GM18868 (cell line): ENCODE data around the gene UBE2H.

Experiments
- ATAC-seq: cut with Tn5 transposase; IDR thresholded peaks from one replicate; pipeline ENCODE4 v1.9.1; 2021; ENCODE audit warnings: mild to moderate bottlenecking, moderate library complexity; ENCODE audit not compliant: unreplicated experiment

UBE2H gene

DNA sequence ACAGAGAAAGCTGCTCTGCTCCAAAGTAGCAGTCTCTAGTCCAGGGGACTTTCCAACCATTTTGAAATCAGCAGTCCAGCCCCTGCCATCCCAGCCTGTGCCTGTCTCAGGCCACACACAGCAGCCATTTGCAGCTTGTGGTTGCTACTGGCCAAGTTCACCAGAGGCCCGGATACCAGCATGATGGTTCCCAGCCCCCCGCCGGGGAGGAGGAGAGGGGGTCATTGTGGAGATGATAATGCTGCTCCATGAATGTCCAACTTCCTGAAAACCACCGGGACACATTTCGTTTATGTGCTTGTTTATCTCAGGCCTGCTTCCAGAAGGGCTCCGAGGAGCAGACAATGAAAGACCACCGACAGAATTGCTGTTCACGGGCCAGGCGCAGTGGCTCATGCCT lies 160.0 kb downstream of the UBE2H start:
- no peak for ATAC-seq

- no peak for ATAC-seq
These were observed 162.6 kb downstream of the UBE2H start for GRCh38 chr7:129790136-129790535.

DNA sequence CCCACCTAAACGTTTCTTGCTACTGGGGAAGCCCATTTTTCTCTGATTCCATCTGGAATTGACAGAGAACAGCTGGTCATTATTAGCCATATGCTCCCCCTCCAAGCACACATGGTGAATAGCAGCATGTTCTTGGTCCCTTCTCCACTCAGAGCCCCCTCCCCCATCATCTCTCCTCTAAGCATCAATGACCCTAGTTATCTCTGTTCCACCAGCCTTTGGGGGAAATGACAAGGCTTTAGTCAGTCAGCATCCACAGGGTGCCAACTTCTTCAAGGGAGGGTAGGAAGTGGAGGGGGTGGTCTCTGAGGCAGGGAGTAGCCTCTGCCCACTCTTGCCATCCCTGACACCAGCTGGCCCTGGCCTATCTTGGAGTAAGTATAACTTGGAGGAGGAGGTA lies 163.1 kb downstream of the UBE2H start:
- ATAC-seq = no peak

- no peak for ATAC-seq
These were observed 163.8 kb downstream of the UBE2H start for GRCh38 chr7:129789000-129789399.

GRCh38 chr7:129786825-129787563 lies 165.8 kb downstream of the UBE2H start:
- no peak for ATAC-seq

GRCh38 chr7:129785685-129786514 lies 166.9 kb downstream of the UBE2H start:
- no peak for ATAC-seq

DNA sequence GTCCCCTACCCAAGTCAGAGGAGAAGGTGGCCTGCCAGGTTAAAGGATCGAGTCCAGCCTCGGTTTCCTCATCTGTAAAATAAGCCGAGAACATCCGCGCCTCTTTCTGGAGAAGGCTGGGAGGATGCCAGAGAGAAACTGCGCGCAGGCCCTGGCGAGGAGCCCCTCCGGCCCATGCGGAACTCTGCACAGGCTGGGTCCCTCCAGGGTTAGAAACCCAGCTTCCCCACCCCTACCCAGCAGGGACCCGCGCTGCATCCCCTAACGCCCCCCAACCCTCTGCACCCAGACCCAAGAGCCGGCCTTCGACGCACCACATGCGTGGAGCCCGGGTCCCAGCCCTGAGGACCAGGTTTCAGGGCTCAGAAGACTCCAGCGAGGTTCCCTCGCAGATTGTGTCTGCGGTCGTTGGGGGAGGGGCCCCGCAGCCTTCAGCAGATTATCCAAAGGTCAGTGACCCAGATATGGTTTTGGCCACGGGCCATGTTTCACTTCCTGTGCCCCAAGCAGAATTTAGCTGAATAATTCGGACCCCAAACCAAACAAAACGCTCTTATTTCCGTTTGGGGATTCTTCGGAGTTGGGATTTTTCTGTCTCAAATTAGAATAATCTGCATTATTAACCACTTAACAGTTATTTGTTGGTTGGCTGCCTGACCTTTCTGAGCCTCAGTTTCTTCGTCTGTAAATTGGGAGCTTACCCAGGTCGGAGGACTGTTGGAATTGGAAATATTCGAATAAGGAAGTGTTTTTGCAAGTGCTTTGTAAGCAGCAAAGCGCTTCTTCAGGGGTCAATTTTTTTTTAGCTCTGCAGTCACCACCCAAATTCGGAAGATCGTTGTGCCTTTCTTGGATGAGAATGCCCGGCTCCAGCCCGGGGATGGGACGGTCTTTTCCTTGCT lies 167.7 kb downstream of the UBE2H start:
- ATAC-seq = no peak

DNA sequence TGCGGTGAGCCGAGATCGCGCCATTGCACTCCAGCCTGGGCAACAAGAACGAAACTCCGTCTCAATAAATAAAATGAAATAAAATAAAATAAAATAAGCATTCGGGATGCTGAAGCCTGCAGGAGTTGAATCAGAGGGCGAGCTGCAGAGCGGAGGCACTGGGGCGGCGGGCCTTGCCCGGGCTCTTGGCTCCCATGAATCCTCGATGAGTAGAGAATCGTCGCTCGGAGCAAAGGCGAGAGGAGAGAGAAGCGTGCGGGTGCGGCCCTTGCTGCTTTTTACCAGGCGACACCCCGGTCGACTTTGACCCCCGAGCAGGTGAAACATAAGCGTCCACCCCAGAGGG lies 168.3 kb downstream of the UBE2H start:
- ATAC-seq = no peak

GRCh38 chr7:129783584-129783919 lies 169.2 kb downstream of the UBE2H start:
- ATAC-seq = no peak

DNA sequence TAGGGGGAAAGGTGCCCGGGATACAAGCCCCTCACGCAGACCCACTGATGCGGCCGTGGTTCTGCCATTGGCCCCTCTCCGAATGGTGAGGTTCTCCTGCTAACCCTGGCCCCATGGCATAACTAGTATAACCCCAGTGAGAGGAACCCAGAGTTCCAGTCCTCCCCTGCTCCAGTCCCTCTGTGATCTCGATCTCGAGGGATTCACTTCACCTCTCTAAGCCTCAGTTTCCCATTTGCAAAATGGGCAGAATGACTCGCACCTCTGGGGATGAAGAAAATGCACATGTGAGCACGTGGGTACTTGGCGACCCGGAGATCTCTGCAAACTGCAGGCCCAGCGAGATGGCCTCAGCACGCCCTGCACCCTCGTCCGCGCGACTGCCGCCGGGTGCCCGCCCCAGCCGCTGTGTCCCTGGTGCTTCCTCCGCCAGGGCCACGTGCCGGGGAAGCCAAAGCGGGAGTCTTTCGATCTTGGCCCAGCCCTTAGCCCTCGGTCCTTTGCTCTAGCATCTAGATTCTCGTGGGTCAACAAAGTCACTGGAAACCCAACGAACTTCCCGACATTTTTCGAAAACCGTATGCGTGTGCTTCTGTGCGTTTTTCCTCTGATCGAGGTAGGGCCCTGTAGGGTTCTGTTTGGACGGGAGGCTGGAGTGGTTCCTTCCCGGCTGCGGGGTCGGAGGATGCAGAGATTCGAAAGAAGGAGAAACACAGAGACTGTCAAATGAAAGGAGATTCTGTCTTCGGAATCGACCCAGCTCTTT lies 169.8 kb downstream of the UBE2H start:
- ATAC-seq = no peak

- no peak for ATAC-seq
These were observed 170.6 kb downstream of the UBE2H start for GRCh38 chr7:129781928-129782817.

DNA sequence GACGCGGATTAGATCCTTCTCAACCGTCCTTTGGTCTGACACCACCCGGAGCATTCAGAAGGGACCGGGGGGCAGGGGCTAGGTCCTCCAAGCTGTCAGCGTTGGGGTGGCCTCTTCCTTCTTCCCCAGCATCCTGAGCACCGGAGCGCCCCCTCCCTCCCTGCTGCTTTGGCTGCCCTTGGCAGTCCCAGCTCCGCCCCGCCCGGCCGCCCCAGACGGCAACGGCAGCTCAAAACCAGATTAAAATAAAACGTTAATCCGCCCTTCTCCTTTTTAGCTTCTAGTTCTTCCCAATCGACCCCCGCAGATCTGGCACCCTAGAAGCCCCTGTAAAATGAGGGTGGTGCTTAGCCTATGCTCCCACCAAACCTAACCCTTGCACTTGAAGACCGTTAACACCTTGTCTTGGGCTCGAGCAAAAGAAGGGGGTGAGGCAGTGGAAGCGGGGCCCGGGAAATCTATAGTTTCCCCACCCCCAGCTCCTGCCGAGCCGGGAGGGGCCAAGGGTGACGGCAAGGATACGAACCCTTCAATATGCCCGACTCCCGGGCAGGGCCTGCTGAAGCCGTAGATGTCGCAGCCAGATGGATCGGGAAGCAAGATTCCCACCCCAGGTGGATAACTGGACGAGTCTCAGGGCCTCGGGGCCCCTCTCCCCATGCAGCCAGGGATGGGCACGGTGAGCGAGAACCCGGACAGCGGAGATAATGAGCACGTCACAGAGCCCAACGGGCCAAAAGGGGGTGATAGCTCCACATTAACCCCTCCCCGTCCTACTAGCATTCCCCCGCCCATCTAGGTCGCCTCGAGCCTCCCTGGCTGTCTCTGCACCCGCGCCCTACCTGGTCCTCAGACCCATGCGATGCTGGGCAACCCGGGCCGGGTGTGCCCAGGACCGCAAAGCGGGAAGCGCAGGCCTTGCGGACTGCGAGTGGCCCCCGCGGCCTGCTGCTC lies 171.5 kb downstream of the UBE2H start:
- no peak for ATAC-seq
